SK-N-MC (cell line): ENCODE data around the gene SPPL2B.

Experiments used
- EZH2 ChIP-seq: fragments of 200-600 bp; sonication (generic); IDR thresholded peaks from one replicate; pipeline ENCODE4 v1.6.1; 2017; ENCODE audit warnings: antibody characterized with exemption
- POLR2AphosphoS5 ChIP-seq: IDR thresholded peaks from 2 replicates; pipeline ENCODE4 v1.6.1; 2012; ENCODE audit warnings: mild to moderate bottlenecking, low read depth, low read length, borderline replicate concordance

DNA sequence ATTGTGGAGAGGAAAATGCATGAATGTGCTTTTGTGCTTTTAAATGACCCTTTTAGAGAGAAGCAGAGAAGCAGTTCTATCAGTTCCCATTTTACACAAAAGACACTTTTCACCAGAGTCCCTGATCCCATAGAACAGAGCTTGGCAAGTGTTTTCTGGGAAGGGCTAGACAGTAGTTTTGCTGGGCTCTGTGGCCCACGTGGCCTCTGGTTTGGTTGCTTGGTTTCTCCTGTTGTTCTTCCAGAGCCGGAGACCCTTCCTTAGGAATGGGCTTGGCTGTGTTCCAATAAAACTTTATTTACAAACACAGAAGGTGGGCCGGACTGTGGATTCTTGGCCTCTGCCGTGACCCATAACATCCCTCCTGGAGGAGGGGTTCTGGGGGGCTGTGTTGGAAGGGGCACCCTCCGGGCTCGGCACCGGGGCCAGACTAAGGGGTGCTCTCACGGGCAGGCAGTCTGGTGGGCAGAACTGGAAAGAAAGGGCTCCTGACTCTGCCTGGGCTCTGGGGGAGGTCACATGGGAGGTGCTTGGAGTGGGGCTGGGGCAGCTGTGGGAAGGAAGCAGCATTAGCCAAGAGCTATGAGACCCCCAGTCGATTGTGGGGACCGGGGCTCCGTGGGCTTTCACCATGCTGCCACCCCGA, 3.2 kb downstream of the SPPL2B start:
- TF ChIP-seq EZH2 (no peak), POLR2AphosphoS5 (no peak)
